Measurements from ENCODE around the gene SETD1B.

DNA sequence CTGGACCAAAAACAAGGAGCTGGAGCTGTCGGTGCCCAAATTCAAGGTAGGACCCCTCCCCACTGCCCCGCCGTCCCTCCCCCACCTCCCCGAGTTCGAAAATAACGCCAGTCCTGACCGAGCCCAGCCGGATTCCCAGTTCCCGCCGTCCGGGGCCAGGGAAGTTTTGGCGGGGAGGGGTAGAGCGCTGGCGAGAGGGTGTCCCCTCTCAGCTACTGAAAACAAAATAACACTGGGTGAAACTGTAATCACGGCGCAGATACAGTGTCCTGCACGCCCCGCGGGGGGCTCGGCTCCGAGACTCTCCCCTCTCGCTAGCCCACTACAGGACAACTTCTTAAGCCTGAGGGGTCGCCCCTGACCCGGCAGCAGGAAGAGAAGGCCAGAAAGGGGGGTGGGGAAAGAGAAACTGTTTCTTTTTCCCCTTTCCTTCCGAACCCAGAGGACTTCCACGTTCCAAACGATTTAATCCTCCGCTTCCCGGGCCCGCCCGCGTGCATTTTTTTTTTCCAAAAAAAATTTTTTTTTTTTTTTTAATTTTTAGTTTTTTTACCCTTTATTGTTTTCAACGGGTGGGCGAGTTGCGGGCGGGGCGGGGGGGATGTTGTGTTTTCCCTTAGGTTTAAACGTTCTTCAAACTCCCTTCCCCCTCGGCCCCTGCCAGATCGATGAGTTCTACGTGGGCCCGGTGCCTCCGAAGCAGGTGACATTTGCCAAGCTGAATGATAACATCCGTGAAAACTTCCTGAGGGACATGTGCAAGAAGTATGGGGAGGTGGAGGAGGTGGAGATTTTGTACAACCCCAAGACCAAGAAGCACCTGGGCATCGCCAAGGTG lies 1.6 kb downstream of the SETD1B start:
- TF ChIP-seq, protein P1, sequence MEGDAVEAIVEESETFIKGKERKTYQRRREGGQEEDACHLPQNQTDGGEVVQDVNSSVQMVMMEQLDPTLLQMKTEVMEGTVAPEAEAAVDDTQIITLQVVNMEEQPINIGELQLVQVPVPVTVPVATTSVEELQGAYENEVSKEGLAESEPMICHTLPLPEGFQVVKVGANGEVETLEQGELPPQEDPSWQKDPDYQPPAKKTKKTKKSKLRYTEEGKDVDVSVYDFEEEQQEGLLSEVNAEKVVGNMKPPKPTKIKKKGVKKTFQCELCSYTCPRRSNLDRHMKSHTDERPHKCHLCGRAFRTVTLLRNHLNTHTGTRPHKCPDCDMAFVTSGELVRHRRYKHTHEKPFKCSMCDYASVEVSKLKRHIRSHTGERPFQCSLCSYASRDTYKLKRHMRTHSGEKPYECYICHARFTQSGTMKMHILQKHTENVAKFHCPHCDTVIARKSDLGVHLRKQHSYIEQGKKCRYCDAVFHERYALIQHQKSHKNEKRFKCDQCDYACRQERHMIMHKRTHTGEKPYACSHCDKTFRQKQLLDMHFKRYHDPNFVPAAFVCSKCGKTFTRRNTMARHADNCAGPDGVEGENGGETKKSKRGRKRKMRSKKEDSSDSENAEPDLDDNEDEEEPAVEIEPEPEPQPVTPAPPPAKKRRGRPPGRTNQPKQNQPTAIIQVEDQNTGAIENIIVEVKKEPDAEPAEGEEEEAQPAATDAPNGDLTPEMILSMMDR (IDR thresholded peaks at IDR 0.05): peak in 1 of 4 experiments; percentile 5
- no peak for TF ChIP-seq POLR2A (IDR thresholded peaks at IDR 0.05)
- no peak for TF ChIP-seq POLR2AphosphoS5 (IDR thresholded peaks at IDR 0.05)

All from prostate gland (tissue), 2 donors.